Transverse colon (tissue), 4 donors: ENCODE measurements around the gene SETMAR.

Experiments used
- CTCF ChIP-seq, 5 experiments: fragments of 200-600 bp in 3 of 5; fragments of 450-650 bp in 2 of 5; sonication (generic) in 3 of 5; IDR thresholded peaks; 1 replicate in 2 of 5; 2 replicates in 3 of 5; pipeline ENCODE4 v1.5.1; 2016 to 2017; ENCODE audit warnings: antibody characterized with exemption in 5 of 5, inconsistent platforms in 3 of 5, mild to moderate bottlenecking in 2 of 5, moderate library complexity in 1 of 5
- EP300 ChIP-seq: sonication (generic); formaldehyde crosslinking; IDR thresholded peaks from one replicate; pipeline ENCODE4 v1.6.1; 2017; ENCODE audit warnings: antibody characterized with exemption, low read depth
- POLR2A ChIP-seq: fragments of 450-650 bp; IDR thresholded peaks from one replicate; pipeline ENCODE4 v1.6.1; 2016; ENCODE audit warnings: antibody characterized with exemption, mild to moderate bottlenecking, moderate library complexity
- POLR2AphosphoS5 ChIP-seq, 3 donors: sonication (generic); formaldehyde crosslinking; IDR thresholded peaks; one replicate each; pipeline ENCODE4 v1.6.1; 2016; ENCODE audit warnings: antibody characterized with exemption in 3 of 3

- TF ChIP-seq CTCF (IDR thresholded peaks at IDR 0.05) (no peak), EP300 (no peak), POLR2AphosphoS5 (IDR thresholded peaks at IDR 0.05) (no peak), POLR2A (no peak)
Observed at GRCh38 chr3:4281991-4282390, 21.2 kb upstream of the SETMAR start.
